D721Med (cell line): Measurements from ENCODE around the gene ADPRH.

Experiments used
- DNase-seq: peaks from one replicate; pipeline ENCODE4 v3.0.0; 2011; ENCODE audit warnings: low spot score; ENCODE audit not compliant: insufficient read length
- FAIRE-seq: peaks from 2 replicates; lab custom pipeline; 2011; peaks lifted over from hg19 to GRCh38; lab: Jason Lieb, UNC
- TF ChIP-seq, protein P1 (sequence below): IDR thresholded peaks from 2 replicates; pipeline ENCODE4 v1.5.1; 2012; ENCODE audit warnings: mild to moderate bottlenecking, control low read depth; ENCODE audit not compliant: insufficient read depth; ENCODE audit errors: missing control alignments

ADPRH gene

DNA sequence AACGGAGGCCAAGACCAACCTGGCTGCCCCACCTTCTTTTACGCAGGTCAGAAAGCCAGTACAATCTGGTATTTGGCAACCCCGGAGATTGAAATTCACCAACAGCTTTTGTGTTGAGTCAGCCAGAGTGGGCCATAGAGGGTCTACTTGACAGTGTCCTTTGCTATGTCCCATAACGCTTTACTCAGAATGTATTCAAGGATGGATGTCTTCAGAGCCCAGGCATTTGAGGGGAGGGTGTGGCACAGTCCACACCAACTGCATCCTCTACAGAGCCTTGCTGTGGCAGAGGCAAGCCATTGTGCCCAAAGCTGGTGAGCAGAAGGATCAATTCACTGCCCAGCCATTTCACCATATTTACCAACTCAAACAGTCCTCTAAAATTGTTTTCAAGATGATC is 36.8 kb downstream of the ADPRH start:
- DNase-seq (no peak), FAIRE-seq (no peak)
- TF ChIP-seq, protein P1, sequence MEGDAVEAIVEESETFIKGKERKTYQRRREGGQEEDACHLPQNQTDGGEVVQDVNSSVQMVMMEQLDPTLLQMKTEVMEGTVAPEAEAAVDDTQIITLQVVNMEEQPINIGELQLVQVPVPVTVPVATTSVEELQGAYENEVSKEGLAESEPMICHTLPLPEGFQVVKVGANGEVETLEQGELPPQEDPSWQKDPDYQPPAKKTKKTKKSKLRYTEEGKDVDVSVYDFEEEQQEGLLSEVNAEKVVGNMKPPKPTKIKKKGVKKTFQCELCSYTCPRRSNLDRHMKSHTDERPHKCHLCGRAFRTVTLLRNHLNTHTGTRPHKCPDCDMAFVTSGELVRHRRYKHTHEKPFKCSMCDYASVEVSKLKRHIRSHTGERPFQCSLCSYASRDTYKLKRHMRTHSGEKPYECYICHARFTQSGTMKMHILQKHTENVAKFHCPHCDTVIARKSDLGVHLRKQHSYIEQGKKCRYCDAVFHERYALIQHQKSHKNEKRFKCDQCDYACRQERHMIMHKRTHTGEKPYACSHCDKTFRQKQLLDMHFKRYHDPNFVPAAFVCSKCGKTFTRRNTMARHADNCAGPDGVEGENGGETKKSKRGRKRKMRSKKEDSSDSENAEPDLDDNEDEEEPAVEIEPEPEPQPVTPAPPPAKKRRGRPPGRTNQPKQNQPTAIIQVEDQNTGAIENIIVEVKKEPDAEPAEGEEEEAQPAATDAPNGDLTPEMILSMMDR = no peak

DNA sequence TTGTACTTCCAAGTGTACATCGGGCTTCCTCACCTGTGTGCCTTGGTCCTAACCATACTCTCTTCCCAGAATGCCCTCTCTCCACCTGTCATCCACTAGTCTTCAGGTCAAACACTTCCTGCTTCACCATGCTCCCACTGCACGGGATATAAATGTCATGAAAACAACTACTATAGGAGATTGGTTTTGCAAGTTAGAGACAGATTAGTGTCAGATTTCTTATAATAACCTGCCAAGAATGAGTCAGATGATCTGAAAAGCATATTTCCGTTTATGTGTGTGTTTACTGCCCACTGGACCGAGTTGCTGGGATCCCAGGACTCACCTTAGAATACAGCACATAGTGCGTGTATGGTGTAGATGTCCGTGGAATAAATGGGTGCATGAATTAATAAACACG is 39.8 kb downstream of the ADPRH start:
- DNase-seq (no peak), FAIRE-seq (no peak)
- TF ChIP-seq, protein P1 = no peak

DNA sequence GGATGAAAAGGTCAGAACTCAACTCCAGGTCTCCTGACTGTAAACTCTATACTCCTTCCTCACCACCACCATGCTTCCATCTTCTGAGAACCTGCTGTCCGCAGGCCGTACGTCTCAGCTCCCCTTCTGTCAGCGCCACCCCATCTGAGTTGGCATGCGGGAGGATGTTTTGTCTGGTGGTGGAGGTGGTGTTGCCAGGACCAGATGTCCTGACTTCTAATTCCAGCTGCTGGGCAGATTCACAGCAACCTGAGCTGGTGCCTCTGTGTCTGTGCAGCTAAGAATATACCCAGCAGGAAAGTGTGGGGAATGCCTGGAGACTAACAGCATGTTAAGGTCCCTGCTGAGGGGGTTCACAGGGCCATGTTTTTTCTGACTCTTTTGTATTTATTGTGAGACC is 41.6 kb downstream of the ADPRH start:
- no peak for DNase-seq
- no peak for FAIRE-seq
- TF ChIP-seq, protein P1 = no peak

DNA sequence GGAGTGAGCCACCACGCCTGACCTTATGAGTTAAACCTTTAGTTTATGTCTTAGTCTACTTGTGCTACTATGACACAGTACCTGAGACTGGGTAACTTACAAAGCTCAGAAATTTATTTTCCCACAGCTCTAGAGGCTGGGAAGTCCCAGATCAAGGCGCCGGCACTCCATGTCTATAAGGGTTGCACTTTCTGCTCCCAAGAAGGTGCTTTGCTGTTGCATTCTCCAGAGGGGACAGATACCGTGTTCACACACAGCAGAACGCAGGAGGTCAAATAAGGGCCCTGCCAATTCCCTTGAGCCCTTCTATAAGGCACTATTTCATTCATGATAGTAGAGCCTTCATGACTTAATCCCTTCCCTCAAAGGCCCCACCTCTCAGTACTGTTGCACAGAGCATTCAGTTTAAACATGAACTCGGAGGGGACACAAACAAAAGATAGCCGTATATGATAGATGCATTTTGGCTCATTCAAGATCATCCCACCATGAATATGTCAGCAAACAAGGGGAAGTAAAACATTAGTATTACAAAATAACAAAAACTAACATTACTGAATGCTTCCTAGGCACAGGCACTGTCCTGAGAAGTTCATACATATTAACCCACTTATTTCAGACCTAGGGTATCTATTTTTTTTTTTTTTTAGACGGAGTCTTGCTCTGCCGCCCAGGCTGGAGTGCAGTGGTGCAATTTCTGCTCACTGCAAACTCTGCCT is 44.9 kb downstream of the ADPRH start:
- FAIRE-seq (no peak), DNase-seq (no peak)
- TF ChIP-seq, protein P1 = no peak

DNA sequence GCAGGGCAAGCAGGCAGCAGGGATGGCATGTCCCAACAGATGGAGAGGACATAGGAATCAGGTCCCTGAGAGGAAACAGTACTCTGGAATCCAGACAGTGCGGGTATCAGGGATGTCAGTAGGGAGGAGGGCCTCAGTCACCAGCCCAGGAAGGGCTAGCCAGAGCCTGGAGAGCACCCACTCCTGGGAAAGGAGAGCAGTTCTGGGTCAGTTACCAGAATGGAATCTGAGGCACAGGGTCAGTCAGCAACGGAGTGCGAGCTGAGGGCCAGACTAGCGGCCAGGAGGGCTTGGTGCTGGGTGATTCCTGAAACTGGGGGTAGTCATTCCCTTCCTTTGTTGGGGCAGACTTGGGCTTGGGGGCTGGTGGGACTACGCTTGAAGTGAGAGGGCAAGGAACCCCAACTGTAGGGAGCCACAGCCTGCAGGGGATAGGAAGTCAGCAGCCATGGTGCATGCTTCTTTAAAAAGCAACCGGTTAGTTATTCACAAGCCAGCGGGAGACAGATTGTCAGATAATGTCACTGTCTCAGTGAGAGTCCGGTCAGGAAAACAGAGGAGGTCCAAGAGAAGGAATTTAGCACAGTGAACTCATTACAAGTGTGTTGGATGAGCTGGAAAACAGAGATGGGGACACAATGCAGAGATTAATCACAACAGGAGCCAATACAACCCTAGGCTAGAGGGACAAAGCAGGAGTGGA is 46.3 kb downstream of the ADPRH start:
- no peak for DNase-seq
- TF ChIP-seq, protein P1 = no peak
- FAIRE-seq = no peak

DNA sequence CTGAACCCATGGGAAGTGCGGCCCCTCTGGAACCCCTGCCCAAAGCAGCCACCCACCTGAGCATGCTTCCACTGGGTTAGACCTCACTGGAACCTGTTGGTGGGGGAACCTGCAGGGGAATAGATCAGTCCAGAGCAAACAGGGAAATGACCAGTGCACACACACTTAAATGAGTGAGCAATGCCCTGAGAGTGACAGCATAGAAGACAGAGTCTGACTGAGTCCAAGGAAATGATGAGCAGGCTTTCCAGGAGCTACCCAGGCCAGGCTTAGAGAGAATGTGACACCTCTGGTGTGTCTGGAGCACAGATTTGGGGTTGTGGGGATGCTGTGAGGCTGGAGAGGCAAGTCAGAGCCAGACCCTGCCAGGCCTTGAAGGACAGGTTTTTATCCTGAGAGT is 46.9 kb downstream of the ADPRH start:
- FAIRE-seq (no peak), DNase-seq (no peak)
- TF ChIP-seq, protein P1 = no peak

DNA sequence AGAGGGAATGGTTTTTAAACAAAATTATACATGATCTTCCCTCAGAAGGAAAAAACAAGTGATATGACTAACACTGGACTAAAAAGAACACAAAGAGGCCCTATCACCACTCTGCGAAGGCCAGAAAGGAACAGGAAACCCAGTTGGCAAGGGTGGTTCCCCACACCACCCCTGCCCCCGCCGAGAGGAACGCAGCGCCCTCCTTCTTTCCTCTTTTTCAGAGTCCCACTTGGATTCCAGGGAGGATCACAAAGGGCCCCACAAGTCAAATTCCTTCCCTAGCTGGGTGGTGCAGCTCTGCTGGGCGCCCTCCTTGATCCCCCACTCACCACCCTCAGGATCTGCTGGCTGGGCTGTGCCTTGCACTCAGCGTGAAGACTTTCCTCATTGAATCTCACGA is 48.2 kb downstream of the ADPRH start:
- DNase-seq (no peak), FAIRE-seq (no peak)
- TF ChIP-seq, protein P1 = no peak
